ENCODE data around the gene RAD9A. TPM values are rescaled to one million over a fixed set of nuclear protein-coding genes. Genes with fewer than 3 reads are reported as not detected.
A peak's percentile ranks its signal among the peaks of the same experiment; 100 is the strongest.
"Not testable (repeated sequence)": the region's sequence is repeated elsewhere in the genome, so short reads cannot be mapped to it uniquely, and the experiment has no call there.

RAD9A gene
- total RNA-seq, 1 donor from 2014 or later: 8.9 TPM

DNA sequence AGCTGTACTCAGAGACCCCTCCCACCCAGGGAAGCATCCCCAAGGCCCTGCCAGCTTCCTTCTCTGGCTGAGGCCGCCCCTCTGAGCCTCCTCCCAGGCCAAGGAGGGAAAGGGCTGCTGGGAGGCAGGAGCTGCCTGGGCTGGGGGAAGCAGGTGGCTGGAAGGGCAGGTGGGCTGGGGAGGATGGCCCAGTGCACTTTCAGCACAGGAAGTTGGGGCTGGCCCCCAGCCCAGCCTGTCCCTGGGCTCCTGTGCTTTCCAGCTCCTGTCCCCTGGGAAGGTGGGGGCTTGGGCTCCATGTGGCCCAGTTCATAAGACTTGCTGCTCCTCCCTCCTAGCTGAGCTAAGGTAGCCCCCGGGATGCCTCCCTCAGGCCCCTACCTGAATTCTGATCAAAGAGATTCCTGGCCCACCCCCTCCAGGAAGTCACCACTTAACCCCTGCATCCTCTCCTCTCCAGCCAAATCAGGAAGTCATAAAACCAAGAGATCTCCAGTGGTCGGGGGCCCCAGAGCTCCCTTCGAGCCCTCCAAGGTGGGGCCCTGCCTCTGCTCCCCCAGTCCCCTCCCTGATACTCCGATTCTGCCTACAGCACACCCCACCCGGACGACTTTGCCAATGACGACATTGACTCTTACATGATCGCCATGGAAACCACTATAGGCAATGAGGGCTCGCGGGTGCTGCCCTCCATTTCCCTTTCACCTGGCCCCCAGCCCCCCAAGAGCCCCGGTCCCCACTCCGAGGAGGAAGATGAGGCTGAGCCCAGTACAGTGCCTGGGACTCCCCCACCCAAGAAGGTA lies 5.0 kb downstream of the RAD9A start:
- no peak for DNase-seq (ENCODE audit: low read depth)

DNA sequence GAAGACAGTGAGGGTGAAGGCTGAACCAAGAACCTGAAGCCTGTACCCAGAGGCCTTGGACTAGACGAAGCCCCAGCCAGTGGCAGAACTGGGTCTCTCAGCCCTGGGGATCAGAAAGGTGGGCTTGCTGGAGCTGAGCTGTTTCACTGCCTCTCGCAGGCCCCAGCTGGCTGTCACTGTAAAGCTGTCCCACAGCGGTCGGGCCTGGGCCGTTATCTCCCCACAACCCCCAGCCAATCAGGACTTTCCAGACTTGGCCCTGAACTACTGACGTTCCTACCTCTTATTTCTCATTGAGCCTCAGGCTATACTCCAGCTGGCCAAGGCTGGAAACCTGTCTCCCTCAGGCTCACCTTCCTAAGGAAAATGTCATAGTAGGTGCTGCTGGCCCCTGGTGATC lies 5.8 kb downstream of the RAD9A start:
- DNase-seq (ENCODE audit: low read depth): no peak

DNA sequence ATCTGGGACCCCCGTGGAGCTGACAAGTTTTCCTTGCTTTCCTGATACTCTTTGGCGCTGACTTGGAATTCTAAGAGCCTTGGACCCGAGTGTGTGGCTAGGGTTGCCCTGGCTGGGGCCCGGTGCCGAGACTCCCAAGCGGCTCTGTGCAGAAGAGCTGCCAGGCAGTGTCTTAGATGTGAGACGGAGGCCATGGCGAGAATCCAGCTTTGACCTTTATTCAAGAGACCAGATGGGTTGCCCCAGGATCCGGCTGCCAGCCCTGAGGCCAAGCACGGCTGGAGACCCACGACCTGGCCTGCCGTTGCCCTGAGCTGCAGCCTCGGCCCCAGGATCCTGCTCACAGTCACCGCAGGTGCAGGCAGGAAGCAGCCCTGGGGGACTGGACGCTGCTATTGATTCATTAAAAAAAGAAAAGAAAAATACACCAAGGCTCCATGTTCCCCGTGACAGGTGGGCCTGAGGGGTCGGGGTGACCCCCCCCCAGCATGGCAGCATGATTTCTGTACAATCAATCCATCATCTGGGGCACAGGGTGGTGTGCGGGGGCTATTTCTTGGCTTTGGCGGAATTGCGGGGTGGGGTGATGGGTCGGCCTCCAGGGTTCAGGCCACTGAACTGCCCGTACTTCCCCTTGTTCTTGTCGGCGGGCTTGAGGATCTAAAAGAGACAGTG lies 6.3 kb downstream of the RAD9A start:
- no peak for DNase-seq (ENCODE audit: low read depth)

DNA sequence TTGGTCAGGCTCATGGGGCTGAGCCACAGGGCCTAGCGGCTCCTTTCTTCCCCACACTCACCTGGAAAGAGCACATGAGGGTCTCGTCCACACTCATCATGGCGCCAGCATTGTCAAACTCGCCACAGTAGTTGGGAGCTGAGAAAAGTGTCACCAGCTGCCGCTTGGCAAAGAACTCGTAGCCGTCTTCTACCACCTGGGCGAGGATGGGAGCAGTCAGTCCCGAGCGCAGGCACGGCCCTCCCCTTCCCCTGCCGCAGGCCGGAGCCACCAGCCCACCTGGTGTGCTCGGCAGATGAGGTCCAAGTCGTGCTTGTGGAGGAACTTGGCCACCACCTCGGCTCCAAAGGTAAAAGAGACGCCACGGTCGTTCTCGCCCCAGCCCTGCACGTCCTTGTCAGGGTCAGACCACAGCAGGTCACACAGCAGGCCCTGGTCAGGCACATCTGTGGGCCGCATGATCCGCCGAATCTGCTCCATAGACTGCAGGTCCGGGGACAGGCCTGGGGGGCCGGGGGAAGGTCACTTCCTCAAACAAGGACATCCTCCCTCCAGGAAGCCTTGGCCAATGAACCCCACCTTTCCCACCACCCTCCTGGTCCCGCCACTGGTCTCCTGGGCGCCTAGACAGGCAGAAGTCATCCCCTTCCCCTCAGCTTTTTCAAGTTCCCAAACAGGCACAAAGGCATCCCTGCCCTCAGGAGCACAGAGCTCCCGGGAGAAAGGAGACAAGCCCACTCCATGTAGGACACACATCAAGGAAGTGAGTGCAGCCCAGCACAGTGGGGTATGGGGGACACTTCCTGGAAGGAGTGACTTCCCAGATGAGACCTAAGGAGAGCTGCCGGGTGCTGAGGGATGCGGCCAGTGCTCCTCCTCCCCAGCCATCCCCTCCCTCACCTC lies 7.1 kb downstream of the RAD9A start:
- DNase-seq (ENCODE audit: low read depth): no peak

DNA sequence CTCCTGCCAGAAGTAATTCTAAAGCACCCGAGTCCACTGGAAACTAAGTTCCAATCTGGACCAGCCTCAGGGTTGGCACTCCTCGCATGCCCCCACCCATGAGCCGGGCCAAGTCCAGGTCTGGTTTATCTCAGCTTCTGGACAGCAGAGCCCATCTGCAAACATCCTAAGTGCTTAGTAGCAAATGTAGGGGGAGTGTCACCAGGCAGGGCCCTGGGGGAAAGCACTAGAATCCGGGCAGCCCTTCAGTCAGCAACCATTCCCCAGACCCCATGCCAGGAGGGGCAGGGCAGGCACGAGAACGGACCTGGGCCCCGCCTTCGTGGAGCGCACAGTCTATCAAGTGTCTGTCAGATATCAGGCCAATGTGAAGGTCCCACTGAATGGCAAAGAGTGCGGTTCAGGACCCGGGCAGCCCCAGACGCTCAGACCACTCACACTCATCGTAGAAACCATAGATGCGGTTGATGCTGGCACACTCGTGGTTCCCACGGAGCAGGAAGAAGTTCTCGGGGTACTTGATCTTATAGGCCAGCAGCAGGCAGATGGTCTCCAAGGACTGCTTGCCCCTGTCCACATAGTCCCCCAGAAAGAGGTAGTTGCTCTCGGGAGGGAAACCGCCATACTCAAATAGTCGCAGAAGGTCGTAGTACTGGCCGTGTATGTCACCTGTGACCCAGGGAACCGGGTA lies 8.6 kb downstream of the RAD9A start:
- no peak for DNase-seq (ENCODE audit: low read depth)

DNA sequence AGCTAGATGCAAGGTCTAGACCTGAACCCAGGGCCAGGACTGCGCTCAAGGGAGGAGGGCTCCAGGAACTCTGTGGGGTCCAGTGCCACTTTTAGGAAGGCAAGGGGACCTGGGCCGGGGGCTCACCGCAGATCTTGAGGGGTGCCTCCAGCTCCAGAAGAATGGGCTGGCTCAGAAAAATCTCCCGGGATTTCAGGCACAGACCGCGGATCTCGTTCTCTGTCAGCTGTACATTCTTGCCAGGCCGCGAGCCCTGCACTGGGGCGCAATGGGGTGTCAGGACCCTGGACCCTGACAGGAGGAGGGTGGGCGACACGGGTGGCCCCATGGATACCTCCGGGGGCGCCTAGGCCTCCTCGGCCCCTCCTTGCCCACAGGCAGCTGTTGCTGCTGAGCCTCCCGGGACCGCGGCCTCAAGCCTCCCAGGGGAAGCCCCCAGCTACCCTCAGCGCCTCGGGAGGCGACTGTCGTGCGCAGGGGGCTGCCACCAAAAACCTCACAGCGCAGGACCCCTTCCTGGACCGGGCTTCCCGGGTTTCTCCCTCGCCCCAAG lies 9.2 kb downstream of the RAD9A start:
- DNase-seq (ENCODE audit: low read depth): no peak

DNA sequence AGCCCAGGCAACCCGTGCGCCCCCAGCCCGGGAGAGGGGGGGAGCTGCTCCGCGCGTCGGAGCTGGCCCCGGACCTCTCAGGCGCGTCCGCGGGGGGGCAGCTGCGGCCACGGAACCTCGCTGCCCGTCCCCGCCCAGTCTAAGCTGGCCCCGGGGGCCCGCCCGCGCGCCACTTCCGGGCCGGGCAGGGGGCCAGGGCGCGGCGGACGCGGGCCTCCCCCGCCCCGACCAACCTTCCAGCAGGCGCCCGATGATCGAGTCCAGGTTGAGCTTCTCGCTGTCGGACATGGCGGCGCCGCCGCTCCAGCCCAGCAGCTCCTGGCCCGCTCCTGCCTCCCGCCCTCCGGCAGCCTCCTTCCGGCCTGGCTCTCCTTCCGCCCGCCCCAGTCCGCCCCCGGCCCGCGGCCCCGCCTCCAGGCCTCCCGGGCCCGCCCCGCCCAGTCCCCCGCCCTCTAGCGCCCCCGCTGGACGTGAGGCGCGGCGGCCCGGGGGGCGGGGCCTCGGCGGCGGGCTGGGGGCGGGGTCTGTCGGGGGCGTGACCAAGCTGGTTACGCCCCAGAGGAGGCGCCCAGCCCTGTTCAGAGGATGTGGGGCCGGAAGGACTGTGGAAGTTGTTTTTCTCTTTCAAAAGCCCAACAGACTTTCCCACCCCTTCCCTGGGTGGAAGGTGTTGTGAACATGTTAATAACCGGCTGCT lies 9.9 kb downstream of the RAD9A start, which contains the start of gene PPP1CA:
Gene PPP1CA, minus strand, starts transcription at position 364 of the 697 bp plus-strand sequence. Its CDS starts 76 bp downstream, at position 288.
- peak; percentile 62 for DNase-seq (ENCODE audit: low read depth)

DNA sequence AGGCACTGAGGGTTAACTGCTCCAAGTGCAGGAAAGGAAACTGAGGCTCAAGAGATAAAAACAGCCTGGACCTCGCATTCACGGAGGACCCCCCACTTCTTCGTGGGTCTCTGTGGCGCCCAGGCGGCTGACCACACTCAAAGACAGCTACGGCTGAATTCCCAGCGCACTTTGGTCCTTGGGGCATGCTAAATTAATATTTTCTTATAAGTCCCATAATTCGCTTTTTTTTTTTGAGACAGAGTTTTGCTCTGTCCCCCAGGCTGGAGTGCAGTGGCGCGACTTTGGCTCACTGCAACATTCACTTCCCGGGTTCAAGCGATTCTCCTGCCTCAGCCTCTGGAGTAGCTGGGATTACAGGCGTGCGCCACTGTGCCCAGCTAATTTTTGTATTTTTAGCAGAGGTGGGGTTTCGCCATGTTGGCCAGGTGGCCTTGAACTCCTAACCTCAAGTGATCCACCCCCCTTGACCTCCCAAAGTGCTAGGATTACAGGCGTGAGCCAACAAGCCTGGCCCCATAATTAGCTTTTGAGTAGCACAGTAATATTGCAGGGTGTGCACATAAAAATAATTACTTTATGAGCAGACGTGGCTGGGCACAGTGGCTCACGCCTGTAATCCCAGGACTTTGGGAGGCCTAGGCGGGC lies 10.5 kb downstream of the RAD9A start:
- DNase-seq (ENCODE audit: low read depth): not testable (repeated sequence)

DNA sequence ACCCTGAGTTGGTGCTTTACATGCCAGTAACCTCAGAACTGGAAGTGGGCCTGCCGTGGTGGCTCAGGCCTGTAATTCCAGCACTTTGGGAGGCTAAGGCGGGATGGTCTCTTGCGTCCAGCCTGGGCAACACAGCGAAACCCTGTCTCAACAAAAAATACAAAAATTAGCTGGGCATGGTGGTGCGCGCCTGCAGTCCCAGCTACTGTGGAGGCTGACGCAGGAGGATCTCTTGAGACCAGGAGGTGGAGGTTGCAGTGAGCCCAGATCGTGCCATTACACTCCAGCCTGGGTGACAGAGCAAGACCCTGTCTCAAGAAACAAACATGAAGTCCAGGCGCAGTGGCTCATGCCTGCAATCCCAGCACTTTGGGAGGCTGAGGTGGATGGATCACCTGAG lies 11.3 kb downstream of the RAD9A start:
- DNase-seq (ENCODE audit: low read depth): not testable (repeated sequence)

DNA sequence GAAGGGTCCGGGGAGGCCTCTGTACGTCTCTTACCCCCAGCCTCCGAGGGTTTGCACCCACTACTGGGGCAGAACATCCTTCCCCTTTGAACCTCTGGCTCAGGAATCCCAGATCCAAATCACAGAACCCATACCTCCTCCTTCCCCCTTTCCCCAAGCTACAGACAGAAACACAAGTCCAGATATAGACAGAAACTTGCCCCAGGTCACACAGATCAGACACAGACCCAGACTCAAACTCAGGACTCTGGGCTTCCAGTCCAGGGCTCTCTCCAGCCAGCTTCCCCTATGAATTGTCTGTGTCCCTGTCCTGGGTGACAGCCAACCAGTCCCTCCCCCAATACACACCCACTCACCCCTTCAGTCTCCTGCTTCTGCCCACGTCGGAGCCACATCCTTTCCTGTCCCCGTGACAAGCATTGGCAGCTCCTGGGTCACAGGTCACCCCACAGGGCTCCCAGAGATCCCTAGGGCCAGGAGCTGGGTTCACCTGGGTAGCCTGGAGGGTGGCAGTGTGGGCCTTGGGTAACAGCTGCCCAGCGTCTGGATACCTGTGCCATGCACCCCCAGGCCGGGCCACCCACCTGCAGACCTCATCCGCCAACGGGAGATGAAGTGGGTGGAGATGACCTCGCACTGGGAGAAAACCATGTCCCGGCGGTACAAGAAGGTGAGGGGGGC lies 12.9 kb downstream of the RAD9A start:
- DNase-seq (ENCODE audit: low read depth): no peak

DNA sequence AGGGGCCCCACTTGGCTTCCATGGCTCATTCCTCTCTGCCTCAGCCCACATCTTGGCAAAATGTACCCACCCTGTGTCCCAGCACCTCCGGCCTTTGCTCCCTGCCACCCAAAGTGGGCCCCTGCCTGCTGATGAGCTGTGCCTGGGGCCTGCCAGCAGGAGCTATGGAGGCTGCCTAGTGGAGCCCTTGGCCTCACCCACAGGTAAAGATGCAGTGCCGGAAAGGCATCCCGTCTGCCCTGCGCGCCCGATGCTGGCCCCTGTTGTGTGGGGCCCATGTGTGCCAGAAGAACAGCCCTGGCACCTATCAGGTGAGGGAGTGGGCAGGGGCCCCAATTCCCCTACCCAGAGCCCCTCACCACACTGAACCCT lies 13.4 kb downstream of the RAD9A start:
- no peak for DNase-seq (ENCODE audit: low read depth)

DNA sequence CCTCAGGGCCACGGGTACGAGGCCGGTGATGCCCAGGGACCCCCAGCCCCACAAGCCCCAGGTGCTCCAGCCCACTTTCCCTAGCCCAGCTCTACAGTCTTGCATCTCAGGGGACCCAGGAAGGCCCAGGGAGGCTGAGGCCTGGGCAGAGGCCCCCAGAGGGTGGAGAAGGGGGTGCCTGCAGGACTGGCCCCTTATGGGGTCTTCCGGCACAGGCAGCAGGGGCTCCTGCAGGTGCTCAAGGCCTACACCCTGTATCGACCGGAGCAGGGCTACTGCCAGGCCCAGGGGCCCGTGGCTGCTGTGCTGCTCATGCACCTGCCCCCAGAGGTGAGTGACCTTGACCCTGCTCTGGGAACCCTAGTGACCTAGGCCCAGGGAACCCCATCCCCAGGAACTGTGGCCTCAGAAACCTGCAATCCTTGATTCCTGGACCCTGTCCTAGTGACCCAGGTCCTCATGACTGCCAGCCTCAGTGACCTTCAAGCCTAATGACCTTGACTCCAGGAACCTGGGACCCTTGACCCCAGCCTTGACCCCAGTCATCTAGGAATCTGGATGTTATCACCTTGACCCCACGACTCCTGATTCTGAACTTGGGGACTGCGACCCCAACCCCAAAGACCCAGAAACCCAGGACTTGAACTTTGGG lies 14.0 kb downstream of the RAD9A start:
- no peak for DNase-seq (ENCODE audit: low read depth)

DNA sequence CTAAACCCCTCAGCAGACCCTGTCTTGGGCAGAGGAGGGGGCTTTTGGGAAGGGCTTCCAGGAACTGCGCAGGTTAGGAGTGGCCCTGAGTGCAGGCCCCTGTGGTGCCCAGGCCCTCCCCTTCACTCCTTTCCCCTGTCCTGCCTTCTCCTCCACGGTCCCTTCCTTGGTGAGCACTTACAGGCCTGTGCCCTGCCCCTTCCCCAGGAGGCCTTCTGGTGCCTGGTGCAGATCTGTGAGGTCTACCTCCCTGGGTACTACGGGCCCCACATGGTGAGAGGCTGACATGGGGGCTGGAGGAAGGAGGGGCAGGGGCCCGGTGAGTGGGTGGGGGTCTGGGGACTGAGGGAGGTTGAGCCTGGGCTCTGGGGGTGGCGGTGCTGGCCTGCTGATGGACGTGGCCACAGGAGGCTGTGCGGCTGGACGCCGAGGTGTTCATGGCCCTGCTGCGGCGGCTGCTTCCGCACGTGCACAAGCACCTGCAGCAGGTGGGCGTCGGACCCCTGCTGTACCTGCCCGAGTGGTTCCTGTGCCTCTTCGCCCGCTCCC lies 14.7 kb downstream of the RAD9A start:
- DNase-seq (ENCODE audit: low read depth): no peak

DNA sequence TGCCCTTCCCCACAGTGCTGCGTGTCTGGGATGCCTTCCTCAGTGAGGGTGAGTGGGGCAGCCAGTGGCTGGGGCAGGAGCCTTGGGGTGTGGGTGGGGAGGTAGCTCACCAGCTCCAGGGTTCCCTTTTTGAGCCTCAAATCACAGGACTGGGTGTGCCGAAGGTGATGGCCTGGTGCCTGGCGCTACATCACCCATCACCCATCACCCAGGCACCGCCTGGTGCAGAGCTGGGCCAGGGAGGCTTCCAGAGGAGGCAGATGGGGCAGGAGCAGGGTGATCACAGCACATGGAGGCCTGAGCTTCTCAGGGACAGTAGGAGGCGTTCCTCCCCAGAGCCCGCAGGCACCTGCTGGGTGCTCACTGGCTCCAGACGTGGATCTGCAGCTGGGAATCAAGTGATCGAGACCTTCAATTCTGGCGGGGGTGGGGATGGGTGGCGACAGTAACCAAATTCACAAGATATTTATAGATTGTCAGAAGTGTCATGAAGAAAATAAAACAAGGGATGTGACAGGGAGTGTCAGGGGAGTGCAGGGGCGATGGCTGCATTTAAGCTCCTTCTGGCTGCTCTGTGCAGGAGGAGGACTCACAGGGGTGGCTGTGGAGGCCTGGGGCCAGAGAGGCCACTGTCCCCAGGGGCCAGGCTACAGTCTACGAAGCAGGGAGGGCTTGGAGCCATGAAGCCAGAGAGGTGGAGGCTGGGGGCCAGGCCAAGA lies 15.3 kb downstream of the RAD9A start:
- DNase-seq (ENCODE audit: low read depth): no peak

DNA sequence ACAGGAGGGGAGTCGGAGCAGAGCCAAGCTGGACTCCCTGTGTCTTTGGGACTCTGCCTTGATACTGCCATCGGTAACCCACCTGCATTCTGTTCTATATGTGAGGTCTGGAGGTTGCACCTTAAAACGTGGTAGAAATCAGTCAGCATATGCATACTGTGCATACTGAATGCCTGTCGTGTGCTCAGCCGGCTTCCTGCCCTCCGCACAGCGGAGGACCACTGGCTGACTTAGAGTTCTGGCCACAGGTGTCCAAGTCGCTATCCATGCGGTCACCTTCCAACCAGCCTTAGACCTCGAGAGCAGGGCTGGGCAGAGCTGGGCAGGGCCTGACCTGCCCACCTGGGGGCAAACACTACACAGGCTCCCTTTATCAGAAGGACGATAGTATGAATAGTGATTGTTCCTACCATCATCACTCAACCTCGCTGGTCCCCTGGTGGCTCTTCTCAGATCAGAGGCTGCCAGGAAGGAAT lies 15.9 kb downstream of the RAD9A start:
- DNase-seq (ENCODE audit: low read depth): no peak

DNA sequence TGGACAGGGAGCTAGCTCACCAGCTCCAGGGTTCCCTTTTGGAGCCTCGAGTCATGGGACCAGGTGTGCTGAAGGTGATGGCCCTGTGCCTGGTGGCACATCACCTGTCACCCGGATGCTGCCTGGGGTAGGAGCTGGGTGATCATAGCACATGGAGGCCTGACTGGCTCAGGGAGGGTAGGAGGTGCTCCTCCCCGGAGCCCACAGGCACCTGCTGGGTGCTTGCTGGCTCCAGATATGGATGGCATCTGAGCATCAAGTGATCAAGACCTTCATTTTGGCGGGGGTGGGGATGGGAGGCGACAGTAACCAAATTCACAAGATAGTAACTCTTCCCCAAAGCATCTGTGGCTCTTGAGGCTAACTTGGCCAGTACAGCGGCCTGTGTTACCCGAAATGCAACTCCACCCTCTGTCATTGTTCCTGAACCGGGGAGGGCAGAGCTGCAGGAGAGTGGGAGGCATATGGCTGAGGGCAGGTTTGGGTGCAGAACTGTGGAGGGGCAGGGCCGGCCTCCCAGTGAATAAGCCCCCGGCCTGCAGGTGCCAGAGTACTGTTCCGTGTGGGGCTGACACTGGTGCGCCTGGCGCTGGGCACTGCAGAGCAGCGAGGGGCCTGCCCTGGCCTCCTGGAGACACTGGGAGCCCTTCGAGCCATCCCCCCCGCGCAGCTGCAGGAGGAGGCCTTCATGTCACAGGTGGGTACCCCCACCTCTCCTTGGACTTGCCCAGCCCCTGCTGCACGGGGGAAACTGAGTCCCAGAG lies 16.8 kb downstream of the RAD9A start:
- DNase-seq (ENCODE audit: low read depth): no peak

DNA sequence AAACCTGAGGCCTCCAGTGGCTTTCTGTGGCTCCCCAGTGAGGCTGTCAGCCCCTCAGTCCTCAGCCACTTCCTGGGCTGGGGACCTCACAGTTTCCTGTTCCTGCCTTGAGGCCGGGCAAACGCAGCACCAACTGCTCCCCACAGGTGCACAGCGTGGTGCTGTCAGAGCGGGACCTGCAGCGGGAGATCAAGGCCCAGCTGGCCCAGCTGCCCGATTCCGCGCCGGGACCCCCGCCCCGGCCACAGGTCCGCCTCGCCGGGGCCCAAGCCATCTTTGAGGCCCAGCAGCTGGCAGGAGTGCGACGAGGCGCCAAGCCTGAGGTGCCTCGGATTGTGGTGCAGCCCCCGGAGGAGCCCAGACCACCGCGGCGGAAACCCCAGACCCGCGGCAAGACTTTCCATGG lies 17.5 kb downstream of the RAD9A start:
- no peak for DNase-seq (ENCODE audit: low read depth)

Measured in renal cortical epithelial cell (primary cell).